GM12872 (cell line): ENCODE data around the gene CACNB3.

Experiments
- CTCF ChIP-seq: IDR thresholded peaks from 3 replicates; pipeline ENCODE4 v1.5.1; 2011; ENCODE audit warnings: low read depth, mild to moderate bottlenecking, low read length, moderate library complexity; ENCODE audit not compliant: insufficient read depth

CACNB3 gene

DNA sequence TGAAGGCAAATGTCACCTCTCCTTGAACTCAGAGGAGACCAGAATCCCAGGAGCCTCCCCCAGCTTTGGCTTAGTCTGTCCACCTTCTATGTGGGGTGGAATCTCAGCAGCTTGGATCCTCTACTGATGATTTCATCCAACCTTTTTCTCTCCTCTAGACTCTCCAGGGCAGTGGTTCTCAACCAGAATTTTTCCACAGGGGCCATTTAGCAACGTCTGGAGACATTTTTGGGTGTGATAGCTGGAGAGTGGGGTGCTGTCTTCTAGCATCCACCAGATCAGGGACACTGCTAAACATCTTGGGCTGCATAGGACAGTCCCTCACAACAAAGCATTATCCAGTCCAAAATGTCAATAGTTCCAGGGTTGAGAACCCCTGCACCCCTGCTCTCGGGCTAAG is 38.1 kb downstream of the CACNB3 start:
- no peak for TF ChIP-seq CTCF

- no peak for TF ChIP-seq CTCF
Observed at GRCh38 chr12:48857278-48857994, 39.1 kb downstream of the CACNB3 start.

DNA sequence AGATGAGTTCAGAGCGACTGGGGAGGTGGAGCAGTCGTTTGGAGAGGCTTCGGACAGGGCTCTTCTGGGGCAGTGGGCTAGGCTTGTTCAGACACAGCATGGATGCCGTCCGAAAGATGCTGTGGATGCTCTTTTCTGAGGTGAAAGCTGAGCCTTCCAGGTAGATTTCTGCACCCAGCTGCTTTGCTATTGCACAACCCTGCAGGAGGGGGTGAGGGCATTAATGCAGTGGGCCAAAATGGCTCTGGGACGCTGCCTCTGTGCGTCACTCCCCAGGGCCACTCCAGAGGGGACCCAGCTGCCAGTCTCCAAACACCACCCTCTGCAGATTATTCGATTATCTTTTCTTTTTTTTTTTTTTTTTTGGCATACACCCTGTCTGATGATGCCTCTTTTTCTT is 39.7 kb downstream of the CACNB3 start:
- no peak for TF ChIP-seq CTCF

DNA sequence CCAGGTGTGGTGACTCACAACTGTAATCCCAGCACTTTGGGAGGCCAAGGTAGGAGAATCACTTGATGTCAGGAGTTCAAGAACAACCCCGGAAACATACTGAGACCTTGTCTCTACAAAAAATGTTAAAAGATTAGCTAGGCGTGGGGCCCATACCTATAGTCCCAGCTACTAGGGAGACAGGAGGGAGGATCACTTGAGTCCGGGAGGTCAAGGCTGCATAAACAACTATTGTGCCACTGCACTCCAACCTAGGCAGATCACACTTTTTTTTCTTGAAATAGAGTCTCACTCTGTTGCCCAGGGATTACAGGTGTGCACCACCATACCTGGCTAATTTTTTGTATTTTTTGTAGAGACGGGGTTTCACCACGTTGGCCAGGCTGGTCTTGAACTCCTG is 41.3 kb downstream of the CACNB3 start:
- TF ChIP-seq CTCF = no peak

- TF ChIP-seq CTCF = no peak
Observed at GRCh38 chr12:48861111-48861510, 42.8 kb downstream of the CACNB3 start.

GRCh38 chr12:48862760-48863159 is 44.5 kb downstream of the CACNB3 start:
- TF ChIP-seq CTCF = no peak

DNA sequence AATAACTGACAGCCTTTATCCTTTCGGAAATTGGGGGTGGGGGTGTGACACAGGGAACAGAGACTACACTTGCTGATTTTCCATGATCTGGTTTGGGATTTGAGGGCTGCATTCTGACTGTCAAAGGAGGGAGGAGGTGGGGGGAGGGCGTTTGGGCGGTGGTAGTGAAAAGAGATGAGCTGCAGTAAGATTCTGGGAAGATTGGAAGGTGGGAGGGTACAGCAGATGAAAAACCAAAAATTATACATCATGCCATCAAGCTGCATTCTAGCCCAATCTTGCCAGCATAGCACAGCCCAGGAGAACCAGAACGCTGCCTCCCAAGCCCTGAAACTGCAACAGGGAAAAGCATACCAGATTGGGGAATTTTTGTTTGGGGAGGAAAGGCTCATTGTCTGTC is 45.0 kb downstream of the CACNB3 start:
- TF ChIP-seq CTCF = no peak
